ENCODE data around the gene CCDC110.

DNA sequence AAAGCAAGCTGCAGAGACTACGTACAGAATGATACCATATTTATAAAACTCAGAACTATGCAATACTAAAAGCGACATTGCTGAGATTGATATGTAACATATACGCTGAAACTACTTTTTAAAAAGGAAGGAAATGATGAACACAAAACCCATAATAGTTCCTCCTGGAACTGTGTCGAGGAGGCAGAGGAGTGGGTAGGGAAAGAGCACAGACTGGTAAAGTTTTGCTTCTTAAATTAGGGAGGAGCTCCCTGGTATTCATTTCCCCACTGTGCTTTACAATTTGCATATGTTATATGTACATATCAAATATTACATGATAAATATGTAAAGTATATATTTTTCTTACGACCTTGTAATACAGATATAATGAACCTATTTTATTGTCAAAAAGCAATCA lies 59.7 kb downstream of the CCDC110 start:
- TF ChIP-seq, protein P1, sequence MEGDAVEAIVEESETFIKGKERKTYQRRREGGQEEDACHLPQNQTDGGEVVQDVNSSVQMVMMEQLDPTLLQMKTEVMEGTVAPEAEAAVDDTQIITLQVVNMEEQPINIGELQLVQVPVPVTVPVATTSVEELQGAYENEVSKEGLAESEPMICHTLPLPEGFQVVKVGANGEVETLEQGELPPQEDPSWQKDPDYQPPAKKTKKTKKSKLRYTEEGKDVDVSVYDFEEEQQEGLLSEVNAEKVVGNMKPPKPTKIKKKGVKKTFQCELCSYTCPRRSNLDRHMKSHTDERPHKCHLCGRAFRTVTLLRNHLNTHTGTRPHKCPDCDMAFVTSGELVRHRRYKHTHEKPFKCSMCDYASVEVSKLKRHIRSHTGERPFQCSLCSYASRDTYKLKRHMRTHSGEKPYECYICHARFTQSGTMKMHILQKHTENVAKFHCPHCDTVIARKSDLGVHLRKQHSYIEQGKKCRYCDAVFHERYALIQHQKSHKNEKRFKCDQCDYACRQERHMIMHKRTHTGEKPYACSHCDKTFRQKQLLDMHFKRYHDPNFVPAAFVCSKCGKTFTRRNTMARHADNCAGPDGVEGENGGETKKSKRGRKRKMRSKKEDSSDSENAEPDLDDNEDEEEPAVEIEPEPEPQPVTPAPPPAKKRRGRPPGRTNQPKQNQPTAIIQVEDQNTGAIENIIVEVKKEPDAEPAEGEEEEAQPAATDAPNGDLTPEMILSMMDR (IDR thresholded peaks at IDR 0.05) = no peak
- TF ChIP-seq BHLHE40 (IDR thresholded peaks at IDR 0.05; ENCODE audit: low read depth, low read length) = no peak
